HG03097 (cell line): Measurements from ENCODE around the gene ALCAM.

Experiments used
- ATAC-seq: cut with Tn5 transposase; IDR thresholded peaks from one replicate; pipeline ENCODE4 v1.9.1; 2021; ENCODE audit not compliant: unreplicated experiment, low FRiP score

Gene ALCAM

GRCh38 chr3:105423397-105423796 is 56.7 kb downstream of the ALCAM start:
- ATAC-seq: no peak

GRCh38 chr3:105424412-105425152 is 57.9 kb downstream of the ALCAM start:
- no peak for ATAC-seq

DNA sequence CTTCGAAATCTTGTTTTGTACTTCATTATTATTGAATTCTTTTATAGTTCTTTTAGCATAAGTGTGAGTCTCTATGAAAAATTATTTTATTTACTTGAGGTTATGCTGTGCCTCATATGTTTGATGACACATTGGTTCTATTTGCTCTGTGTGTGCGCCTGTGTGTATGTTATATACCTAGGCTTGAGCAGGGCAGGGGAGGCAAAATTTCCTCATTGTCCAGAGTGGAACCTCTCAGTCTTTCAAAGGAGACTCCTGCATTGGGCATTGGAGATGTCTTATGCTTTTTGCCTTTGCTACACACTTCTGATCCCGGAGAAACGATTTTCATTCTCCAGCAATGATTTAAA is 58.4 kb downstream of the ALCAM start:
- ATAC-seq: no peak

DNA sequence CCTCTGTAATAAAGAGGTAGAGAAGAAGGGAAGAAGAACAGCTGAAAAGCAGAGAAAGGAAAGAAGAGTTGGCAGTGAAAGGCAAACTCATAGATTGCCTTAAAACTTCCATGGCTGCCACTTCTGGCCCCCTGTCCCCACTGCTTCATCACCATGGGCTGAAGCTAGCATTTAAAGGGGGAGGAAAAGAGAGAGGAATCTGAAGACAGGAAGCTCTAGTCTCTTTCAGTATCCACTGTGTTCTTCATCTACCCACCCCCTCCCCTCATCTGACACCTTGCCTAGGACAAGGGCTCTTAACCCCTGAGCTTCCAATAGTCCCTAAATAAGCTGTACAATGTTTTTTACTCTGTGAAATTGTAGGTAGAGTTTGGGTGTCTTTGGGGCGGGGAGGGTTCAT is 60.6 kb downstream of the ALCAM start:
- ATAC-seq: no peak

GRCh38 chr3:105429034-105429762 is 62.5 kb downstream of the ALCAM start:
- ATAC-seq: no peak

- no peak for ATAC-seq
Observed at GRCh38 chr3:105430455-105430854, 63.7 kb downstream of the ALCAM start.

DNA sequence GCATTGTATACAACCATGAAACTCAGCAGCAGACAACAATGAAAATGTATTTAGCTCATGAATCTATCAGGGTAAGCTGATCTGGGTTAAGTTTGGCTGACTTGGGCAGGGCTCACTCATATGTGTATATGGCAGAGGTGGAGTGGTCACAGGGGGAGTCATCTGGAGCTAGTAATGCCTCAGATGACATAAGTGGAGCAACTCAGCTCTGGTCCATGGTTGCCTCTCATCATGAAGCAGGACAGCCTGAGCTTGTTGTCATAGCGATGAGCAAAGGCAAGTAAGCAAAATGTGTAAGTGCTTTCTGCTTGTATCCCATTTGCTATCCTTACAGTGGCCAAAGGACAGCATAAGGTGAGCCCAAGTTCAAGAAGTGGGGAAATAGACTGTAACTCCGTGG is 64.5 kb downstream of the ALCAM start:
- ATAC-seq: no peak

DNA sequence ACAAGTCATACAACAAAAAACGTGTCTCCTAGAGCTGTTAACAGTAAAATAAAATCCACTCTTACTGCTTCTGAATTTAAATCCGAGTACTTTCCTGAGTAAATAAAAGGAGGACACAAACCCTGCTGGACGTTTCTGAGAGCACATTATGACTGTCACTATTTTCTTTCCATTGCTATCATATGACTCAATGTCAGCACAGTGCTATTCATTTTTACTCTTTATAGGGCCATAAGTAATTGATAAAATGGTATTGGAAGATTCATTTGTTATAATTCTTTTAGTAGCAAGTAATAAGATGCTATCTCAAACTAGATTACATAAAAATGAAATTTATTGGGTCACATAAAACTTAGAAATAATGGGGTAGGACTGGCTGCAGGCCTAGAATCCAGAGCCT is 68.6 kb downstream of the ALCAM start:
- ATAC-seq: no peak

DNA sequence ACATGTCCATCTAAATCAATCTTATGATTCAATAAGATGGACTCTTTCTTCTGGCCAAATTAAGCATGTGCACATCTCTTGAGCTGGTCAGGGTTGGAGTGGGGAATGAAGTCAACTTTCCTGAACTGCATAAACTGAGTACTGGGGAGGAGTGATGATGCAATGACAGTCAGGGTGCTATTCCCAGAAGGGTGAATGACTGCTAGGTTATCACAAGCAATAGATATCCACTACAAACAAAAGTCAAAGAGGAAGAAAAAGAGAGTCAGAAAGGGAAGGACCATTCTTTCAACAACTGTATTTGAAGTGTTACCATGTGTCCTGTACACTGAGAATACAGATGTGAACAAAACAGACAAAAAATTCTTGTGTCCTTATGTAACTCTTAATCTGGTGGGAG is 70.0 kb downstream of the ALCAM start:
- no peak for ATAC-seq

DNA sequence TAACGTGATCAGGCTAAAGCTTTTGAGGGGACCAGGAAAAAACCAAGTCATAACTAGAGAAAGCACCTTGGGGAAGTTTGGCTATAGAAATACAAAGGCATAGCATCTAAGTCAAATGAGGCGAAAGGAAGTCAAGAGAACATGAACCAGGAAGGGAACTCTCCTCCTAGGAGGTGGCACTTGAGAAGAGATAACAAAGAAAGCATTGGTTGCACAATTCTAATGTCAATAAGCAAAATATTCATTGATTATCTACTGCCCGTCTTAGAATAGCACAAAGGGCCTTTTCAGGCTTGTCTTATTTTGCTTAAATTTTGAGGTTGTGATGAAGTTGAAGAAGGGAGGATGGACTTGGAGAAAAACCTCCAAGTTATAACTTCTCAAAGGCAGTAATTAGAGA is 73.4 kb downstream of the ALCAM start:
- ATAC-seq: no peak

DNA sequence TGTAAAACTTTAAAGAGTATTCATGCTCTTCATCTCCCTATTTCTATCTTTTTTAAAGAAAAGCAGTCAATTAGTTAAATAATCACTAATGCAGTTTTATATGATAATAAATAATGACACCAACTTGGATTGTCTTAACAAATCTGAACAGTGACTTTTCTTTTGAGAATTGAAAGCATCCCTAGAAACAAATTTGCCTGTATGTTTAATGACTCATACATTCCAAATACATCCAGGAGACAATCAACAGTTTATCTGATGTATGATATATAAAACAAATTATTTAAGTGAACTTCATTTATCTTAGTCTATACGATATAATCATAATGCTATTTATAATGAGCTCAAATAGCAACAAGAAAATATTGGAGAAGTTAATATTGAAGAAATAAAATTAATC is 78.0 kb downstream of the ALCAM start:
- no peak for ATAC-seq

- no peak for ATAC-seq
Observed at GRCh38 chr3:105448338-105448982, 81.8 kb downstream of the ALCAM start.

- no peak for ATAC-seq
Observed at GRCh38 chr3:105449414-105449813, 82.7 kb downstream of the ALCAM start.

DNA sequence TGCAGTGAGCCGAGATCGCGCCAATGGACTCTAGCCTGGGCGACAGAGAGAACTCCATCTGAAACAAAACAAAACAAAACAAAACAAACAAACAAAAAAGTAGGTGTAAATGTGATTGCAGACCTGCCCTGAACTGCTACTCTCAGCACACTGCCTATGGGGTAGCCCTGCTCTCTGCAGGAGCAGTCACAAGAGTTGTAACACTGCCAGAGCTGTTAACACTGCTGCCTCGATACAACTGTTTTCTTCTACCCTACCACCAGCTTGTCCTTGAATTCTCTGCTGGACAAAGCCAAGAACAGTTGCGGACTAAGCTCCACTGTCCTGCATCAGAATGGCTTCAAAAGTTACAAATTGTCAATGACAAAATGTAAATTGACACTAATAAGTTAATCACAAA is 89.3 kb downstream of the ALCAM start:
- no peak for ATAC-seq

- ATAC-seq: no peak
Observed at GRCh38 chr3:105458518-105459215, 92.0 kb downstream of the ALCAM start.

DNA sequence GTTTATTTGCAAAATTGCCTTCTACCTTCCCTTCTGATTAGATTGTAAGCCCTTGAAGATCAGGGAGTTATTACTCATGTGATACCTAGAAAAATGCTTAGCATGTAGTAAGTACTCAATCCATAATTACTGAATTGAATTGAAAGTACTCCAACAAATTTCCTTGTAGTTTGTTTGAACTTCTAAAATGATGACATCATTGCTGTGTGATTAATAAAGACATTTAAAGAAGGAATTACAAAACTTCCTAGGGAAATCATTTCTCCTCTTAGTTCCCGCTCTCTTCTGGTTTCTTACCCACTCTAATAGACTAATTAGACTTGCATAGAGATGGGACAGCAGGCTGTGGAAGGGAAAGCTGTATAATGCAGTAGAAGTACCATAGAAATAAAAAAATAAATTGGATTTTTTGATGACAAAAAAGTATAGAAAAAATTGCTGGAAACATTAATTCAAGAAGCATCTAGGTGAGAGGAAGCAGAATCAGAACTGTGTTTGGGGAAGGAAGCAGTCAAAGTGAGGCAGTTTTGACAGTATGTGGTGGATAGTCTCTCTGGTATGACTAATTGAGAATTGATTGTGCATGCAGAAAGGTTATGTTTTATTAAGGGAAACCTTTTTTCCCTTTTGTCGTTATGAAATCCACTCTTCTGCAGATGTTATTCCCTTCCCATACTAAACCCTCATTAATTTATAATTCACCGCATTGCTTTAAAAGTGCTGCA is 93.0 kb downstream of the ALCAM start:
- no peak for ATAC-seq

GRCh38 chr3:105463620-105464019 is 96.9 kb downstream of the ALCAM start:
- no peak for ATAC-seq

DNA sequence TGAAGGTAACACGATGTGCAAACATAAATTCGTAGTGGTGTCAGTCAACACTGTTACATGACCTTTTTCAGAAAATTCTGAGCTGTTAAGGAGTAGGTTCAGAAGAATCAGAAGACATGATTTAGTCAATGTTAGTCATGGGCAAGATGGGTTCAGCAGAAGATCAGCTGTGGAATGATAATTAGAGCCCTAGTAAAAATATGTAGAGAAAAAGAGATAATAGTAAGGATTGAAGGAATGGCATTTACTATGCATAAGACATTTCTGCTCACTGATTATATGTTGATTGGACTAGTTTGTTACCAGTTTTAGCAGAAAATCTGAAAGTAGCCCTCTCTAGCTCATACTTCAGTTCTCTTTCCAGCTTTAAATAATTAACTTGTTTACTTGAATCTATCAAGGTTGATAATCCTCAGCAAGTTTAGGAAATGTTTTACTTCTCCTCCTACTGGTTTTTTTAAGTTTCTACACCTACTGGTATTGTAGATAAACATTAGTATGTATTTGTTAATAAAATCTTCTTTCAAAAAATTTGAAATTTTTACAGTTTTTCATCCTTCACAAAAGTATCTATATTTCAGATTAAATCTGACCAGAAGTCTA is 98.6 kb downstream of the ALCAM start:
- no peak for ATAC-seq

GRCh38 chr3:105466072-105466471 is 99.4 kb downstream of the ALCAM start:
- ATAC-seq: no peak
